ENCODE measurements around the gene GNAO1.

GNAO1 gene

GRCh38 chr16:56350491-56351405, 159.5 kb downstream of the GNAO1 start:
- no peak for DNase-seq (ENCODE audit: low spot score)
- no peak overlapping the region for H3K27ac ChIP-seq
- CTCF ChIA-PET = no interaction called here
- no peak for TF ChIP-seq CTCF (conservative IDR thresholded peaks at IDR 0.05; ENCODE audit: low read depth)
- POLR2A ChIA-PET (ENCODE audit: low non-redundant PET) = no interaction called here

DNA sequence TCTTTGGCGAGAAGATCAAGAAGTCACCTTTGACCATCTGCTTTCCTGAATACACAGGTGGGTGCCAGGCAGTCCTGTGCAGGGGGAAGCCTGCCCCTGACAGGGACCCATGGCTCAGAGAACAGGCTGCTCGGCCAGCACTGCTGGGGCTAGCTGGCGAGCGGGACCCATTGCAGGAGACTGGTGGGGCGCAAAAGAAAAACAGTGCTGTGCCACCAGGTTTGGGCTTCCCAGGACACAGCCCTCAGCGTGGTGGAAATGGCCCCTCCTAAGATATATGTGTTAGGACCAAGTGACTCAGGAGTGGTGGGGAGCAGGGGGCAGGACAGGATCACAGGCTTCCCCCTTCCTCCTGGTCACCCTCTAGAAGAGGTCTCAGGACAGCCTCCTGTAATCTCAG, 160.2 kb downstream of the GNAO1 start:
- POLR2A ChIA-PET (ENCODE audit: low non-redundant PET) = no interaction called here
- DNase-seq (ENCODE audit: low spot score) = no peak
- TF ChIP-seq CTCF (conservative IDR thresholded peaks at IDR 0.05; ENCODE audit: low read depth) = no peak
- H3K27ac ChIP-seq = no peak overlapping the region
- CTCF ChIA-PET = no interaction called here

GRCh38 chr16:56352351-56353053, 161.2 kb downstream of the GNAO1 start:
- POLR2A ChIA-PET (ENCODE audit: low non-redundant PET) = no interaction called here

DNA sequence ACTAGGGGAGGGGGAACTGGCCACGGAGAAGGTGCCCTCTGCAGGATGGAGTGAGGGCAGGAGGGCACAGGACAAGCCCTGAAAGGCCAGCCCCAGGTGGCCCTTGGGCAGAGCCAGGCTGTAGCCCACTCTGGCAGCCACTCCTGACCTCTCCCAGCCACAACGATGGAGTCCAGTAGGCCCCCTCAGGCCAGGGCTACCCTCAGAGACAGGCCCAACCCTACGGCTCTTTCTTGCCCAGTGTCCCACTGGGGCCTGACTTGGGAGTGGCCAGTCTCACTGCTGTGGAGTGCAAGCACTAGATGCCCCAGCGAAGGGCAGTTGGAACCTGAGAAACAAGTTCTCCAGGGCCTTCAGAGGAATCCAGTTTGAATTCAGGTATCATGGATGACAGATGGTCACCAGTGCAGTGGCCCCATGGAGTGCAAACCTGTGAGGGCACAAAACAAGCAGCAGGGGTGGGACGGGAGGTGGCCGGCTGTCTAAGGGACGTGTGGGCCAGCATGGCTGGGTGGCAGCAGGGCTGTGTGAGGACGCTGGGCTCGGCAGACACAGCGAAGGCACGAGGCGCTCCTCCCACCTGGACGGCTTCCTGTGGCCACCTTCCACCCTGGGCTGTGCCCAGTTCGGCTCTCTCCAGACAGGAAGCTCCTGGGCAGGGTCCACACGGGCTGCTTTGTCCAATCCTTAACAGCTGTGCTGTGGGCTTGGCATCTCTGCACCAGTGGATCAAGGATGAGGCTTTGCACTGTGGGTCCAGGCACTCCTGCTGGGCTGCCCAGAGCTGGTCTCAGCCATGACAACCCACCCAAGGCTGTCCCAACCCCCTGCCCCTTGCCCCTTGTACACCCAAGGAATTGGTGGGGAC, 162.0 kb downstream of the GNAO1 start:
- ChIA-PET CTCF (interaction anchor here (0.8 kb wide), 1 partner anchor 21 kb away, joined by 3 read pairs; no protein-coding TSS in a partner anchor), POLR2A (ENCODE audit: low non-redundant PET) (no interaction called here)

More at GRCh38 chr16:56352351-56353053, 161.2 kb downstream of the GNAO1 start:
- no peak for TF ChIP-seq CTCF (conservative IDR thresholded peaks at IDR 0.05; ENCODE audit: low read depth)
- CTCF ChIA-PET = interaction anchor here (0.8 kb wide), 1 partner anchor 20 kb away, joined by 3 read pairs; no protein-coding TSS in a partner anchor
- H3K27ac ChIP-seq = no peak overlapping the region
- DNase-seq (ENCODE audit: low spot score) = no peak

DNA sequence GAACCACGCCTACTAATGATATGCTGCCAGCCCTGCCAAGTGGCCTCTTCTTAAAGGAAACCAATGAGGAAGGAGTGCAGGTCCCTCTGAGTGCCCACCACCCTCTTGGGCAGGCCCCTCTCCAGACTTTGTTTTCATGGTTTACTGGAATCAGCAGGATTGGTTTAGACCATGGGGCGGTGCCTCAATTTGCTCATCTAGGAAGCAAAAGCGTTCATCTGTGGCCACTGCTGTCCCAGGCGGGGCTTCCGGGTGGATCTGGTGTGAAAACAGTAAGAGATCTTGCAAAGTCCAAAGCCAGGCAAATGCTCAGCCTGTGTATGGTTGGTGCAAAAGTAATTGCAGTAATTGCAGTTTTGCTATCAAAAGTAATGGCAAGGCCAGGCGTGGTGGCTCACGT, 162.7 kb downstream of the GNAO1 start:
- no peak for TF ChIP-seq CTCF (conservative IDR thresholded peaks at IDR 0.05; ENCODE audit: low read depth)
- no peak for DNase-seq (ENCODE audit: low spot score)
- CTCF ChIA-PET = no interaction called here
- no peak overlapping the region for H3K27ac ChIP-seq
- POLR2A ChIA-PET (ENCODE audit: low non-redundant PET) = no interaction called here

More for the DNA sequence above, 162.0 kb downstream of the GNAO1 start:
- no peak for DNase-seq (ENCODE audit: low spot score)
- TF ChIP-seq CTCF (conservative IDR thresholded peaks at IDR 0.05; ENCODE audit: low read depth) = no peak
- no peak overlapping the region for H3K27ac ChIP-seq

DNA sequence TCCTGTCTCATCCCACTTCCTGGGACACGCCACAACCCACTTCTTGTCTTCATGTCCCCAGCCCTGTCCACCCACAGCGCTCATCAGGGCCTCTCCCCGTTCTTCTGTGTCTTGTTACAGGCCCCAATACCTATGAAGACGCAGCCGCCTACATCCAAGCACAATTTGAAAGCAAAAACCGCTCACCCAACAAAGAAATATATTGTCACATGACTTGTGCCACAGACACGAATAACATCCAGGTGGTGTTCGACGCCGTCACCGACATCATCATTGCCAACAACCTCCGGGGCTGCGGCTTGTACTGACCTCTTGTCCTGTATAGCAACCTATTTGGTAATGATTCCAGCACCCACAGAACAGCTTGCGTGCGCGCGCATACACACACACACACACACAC, 163.5 kb downstream of the GNAO1 start:
- no peak overlapping the region for H3K27ac ChIP-seq
- POLR2A ChIA-PET (ENCODE audit: low non-redundant PET) = no interaction called here
- no peak for DNase-seq (ENCODE audit: low spot score)
- CTCF ChIA-PET = interaction anchor here (3.0 kb wide), 1 partner anchor 15 kb away, joined by 19 read pairs; no protein-coding TSS in a partner anchor
- TF ChIP-seq CTCF (conservative IDR thresholded peaks at IDR 0.05; ENCODE audit: low read depth) = no peak

All from RWPE1 (cell line).